GM19395 (cell line): ENCODE results near the gene NPAS3.

Experiments
- ATAC-seq: cut with Tn5 transposase; IDR thresholded peaks from one replicate; pipeline ENCODE4 v1.9.1; 2021; ENCODE audit warnings: mild to moderate bottlenecking, moderate library complexity; ENCODE audit not compliant: unreplicated experiment

NPAS3 gene

DNA sequence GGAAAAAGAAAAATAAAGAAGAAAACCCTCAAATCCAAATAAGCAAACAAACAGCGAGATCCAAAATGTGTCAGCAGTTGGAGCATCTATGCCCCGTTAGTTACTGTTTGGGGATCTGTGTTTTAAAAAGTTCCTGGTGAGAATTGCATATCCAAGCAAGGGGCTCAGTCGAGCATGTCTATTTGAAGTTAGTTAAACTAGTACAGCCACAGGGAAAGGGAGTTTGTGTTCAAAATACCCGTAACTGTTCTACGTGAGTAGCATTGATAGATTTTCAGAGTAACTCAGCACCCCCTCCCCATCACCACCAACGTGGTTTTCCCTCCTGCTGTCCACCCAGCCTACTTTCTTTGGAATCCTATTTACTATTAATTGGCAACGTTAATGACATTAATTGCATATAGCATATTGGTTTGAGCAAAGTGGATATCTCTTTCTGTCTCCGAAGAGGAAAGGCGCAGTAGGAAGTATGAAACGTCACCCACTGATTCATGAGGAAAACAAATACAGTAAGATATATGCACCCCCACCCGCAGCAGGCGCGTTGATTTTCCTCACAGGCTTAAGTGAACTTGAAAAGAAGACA lies 1.5 kb downstream of the NPAS3 start:
- no peak for ATAC-seq

GRCh38 chr14:32940711-32941667 lies 2.3 kb downstream of the NPAS3 start:
- no peak for ATAC-seq

GRCh38 chr14:32941668-32942065 lies 3.0 kb downstream of the NPAS3 start:
- ATAC-seq: no peak

DNA sequence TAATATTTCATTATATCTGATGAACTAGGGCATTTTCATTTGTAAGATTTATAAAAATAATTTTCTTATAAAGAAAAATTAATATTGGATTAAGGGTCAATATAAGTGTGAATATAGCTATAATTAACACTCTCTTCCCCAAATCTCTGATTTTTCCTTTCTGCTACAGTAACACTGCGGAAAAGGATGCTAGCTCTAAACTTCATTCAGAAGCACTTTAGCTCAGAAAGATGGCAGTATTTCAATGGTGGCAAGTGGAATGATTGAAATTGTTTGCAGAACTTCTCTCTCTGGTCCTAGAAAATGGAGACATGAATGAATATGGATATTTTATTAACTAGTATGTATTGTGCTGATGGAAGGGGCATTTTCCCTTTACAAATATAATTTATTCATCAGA lies 8.4 kb downstream of the NPAS3 start:
- no peak for ATAC-seq

DNA sequence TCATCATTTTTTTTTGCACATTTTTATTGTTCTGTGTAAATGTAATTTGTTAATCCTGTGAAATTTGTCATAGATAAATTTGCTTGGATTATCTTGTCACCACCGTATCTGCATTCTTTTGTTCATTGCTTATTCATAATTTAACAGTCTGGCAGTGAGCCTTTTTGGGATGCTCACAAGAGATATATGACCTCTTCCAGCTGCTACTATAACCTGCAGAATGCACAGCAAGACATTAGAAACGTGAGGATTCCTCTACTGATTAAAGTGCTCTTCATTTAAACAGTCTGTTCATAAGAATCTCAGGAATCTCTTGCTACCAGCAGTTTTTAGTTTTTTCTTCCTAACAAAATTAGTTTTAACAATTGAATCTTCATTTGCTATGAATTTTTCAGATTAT lies 9.1 kb downstream of the NPAS3 start:
- no peak for ATAC-seq

- ATAC-seq: no peak
Observed at GRCh38 chr14:32950584-32950983, 11.9 kb downstream of the NPAS3 start.

DNA sequence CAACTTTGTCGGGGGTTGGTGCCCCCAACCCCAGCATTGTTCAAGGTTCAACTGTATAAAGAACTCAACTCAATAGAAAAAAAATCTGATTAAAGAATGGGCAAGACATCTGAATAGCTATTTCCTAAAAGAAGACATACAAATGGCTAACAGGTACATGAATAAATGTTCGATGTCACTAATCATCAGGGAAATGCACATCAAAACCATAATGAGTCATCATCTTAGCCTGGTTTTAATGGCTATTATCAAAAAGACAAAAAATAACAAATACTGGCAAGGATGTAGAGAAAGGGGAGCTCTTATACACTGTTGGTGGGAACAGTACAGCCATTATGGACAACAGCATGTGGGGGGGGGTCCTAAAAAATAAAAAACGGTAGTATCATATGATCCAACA lies 28.7 kb downstream of the NPAS3 start:
- no peak for ATAC-seq

DNA sequence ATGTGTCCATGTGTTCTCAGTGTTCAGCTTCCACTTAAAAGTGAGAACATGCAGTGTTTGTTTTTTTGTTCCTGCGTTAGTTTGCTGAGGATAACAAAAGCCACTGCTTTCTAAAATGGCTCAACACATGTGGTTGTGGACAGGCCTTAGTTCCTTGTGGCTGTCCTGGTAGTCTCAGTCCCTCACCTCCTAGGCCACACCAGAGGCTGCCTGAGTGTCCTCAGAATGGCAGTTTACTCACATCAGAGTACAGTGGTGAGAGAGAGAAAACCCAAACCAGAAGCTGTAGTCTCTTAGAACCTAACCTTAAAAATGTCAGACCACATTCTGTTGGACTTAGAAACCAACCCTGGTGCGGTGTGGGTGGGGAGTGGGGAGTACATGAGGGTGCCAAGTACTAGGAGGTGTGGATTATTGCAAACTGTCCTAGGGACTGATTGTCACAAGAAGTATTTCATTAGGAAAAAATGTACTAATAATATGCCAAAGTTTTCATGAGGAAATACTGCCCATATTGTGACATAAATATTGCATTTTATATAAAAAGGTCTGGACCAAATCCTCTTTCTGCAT lies 30.4 kb downstream of the NPAS3 start:
- no peak for ATAC-seq

- no peak for ATAC-seq
Observed at GRCh38 chr14:32977913-32978312, 39.2 kb downstream of the NPAS3 start.

- ATAC-seq: no peak
Observed at GRCh38 chr14:32978691-32979255, 40.1 kb downstream of the NPAS3 start.

GRCh38 chr14:32980178-32980901 lies 41.7 kb downstream of the NPAS3 start:
- ATAC-seq: no peak

GRCh38 chr14:32980902-32981501 lies 42.3 kb downstream of the NPAS3 start:
- no peak for ATAC-seq

- no peak for ATAC-seq
Observed at GRCh38 chr14:32984241-32984930, 45.7 kb downstream of the NPAS3 start.

DNA sequence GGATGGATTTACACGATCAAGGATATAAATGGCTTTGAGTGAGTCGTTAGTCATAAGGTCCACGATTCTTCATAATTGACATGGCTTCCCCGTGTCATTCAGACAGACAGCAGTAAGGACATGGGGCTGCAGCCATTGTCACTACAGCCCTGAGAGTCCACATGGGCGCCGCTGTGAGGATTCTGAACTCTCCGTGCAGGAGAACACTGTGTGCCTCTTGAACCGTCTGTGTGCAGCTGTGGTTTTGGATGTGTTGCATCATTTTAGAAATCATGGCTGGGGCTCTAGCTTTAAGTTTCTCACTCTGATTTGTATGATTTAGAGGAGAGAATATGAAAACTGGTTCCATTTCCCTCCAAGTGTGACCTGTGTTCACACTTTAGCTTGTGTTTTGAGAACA lies 47.2 kb downstream of the NPAS3 start:
- ATAC-seq: no peak

DNA sequence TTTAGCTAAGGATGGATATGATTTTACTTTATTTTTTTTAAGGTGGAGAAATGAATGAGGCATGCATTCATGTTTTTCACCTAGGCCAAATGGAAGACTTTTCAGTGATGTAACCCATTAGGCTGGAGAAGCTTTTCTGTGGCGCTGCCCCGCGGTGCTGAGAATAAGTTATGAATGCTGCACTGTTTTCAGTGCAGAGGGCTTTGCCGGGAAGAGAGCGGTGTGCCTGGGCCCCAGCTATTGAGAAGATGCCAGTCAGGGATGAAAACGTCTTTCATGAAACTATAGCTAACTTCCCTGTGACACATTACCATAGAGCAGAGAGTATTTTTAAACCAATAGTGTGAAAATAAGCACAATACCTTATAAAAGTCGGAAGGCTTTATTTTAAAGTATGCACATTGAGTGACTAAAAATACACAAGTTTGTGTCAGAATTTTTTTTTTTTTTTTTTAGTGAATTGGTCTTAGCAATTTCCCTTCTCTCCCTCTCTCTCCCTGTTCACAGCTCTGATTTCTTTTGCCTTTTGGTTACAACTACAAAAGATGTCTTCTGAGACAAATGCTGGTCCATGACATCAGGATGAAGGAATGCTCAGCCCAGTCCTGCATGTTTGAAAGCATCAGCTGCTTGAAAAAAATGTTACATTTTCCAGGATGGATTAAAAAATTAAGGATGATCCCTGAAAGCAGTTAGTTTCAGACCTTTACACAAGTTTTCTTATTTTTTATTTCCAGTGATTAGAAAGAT lies 48.3 kb downstream of the NPAS3 start:
- no peak for ATAC-seq

DNA sequence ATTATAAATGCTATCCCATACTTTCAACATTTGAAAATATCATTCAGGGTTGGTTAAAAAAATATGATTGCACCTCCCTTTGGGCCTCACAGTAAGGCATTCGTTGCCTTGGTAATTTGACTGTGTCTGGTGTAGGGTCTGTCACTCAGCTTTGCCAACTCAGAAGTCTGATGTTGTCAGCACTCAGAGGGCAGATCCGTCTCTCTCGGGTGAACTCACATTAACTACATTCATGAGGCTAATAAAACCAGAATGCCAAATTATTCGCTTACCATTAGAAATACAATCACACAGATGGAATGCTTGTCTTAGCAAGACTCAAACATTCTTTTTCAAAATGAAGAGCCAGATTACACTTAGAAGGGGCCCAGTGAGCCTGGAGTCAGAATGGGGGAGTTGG lies 53.0 kb downstream of the NPAS3 start:
- ATAC-seq: no peak

- no peak for ATAC-seq
Observed at GRCh38 chr14:32993921-32994320, 55.2 kb downstream of the NPAS3 start.

DNA sequence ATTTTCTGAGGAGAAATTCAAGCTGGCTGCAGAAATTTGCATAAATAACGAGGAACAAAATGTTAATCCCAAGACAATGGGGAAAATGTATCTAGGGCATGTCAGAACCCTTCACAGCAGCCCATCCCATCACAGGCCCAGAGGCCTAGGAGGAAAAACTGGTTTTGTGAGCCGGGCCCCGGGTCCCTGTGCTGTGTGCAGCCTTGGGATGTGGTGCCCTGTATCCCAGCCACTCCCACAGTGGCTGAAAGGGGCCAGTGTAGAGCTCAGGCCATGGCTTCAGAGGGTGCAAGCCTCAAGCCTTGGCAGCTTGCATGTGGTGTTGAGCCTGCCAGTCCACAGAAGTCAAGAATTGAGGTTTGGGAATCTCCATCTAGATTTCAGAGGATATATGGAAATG lies 57.7 kb downstream of the NPAS3 start:
- no peak for ATAC-seq

GRCh38 chr14:32998433-32998832 lies 59.8 kb downstream of the NPAS3 start:
- ATAC-seq: no peak
